NCI-H1417 (cell line): ENCODE data around the gene MACROD1.

ENCODE experiments used
- DNase-seq, 3 experiments: peaks; one replicate each; lab custom pipeline; 2025; lab: John Stamatoyannopoulos, UW

Gene MACROD1

GRCh38 chr11:64113462-64113780, 52.5 kb downstream of the MACROD1 start:
- DNase-seq = no peak

- no peak for DNase-seq
Observed at GRCh38 chr11:64112771-64113461, 53.0 kb downstream of the MACROD1 start.

- DNase-seq = no peak
Observed at GRCh38 chr11:64110465-64111375, 55.2 kb downstream of the MACROD1 start.

- DNase-seq = no peak
Observed at GRCh38 chr11:64109332-64109731, 56.6 kb downstream of the MACROD1 start.

- DNase-seq = no peak
Observed at GRCh38 chr11:64107303-64107702, 58.6 kb downstream of the MACROD1 start.

GRCh38 chr11:64104632-64105031, 61.3 kb downstream of the MACROD1 start:
- no peak for DNase-seq

GRCh38 chr11:64103277-64103985, 62.5 kb downstream of the MACROD1 start:
- DNase-seq = peak in 2 of 3 experiments; percentile 51 to 90

GRCh38 chr11:64102005-64102738, 63.7 kb downstream of the MACROD1 start:
- DNase-seq = peak in 1 of 3 experiments; percentile 34

- no peak for DNase-seq
Observed at GRCh38 chr11:64101461-64101860, 64.5 kb downstream of the MACROD1 start.

GRCh38 chr11:64100782-64101353, 65.0 kb downstream of the MACROD1 start:
- DNase-seq = no peak

GRCh38 chr11:64100360-64100759, 65.6 kb downstream of the MACROD1 start:
- DNase-seq = peak; percentile 44 to 77 (median 73)

- DNase-seq = no peak
Observed at GRCh38 chr11:64099436-64099835, 66.5 kb downstream of the MACROD1 start.

- no peak for DNase-seq
Observed at GRCh38 chr11:64098318-64098831, 67.5 kb downstream of the MACROD1 start.

GRCh38 chr11:64097468-64098317, 68.2 kb downstream of the MACROD1 start:
- no peak for DNase-seq

GRCh38 chr11:64096835-64097234, 69.1 kb downstream of the MACROD1 start:
- DNase-seq = peak; percentile 36 to 75 (median 74)

- DNase-seq = peak; percentile 27 to 97 (median 90)
Observed at GRCh38 chr11:64095949-64096348, 70.0 kb downstream of the MACROD1 start.

- peak in 1 of 3 experiments; percentile 87 for DNase-seq
Observed at GRCh38 chr11:64095273-64095817, 70.6 kb downstream of the MACROD1 start.

- DNase-seq = peak in 2 of 3 experiments; percentile 28 to 67
Observed at GRCh38 chr11:64094463-64095260, 71.3 kb downstream of the MACROD1 start.
